GM18499 (cell line): ENCODE measurements around the gene PARD3B.

Experiments
- ATAC-seq: cut with Tn5 transposase; IDR thresholded peaks from one replicate; pipeline ENCODE4 v1.9.1; 2021; ENCODE audit warnings: moderate number of reproducible peaks; ENCODE audit not compliant: insufficient read depth, unreplicated experiment

Gene PARD3B

GRCh38 chr2:204737296-204737695 is 192.0 kb downstream of the PARD3B start:
- no peak for ATAC-seq

- no peak for ATAC-seq
These were observed 193.4 kb downstream of the PARD3B start for GRCh38 chr2:204738721-204739120.

- ATAC-seq, result no peak
These were observed 198.2 kb downstream of the PARD3B start for GRCh38 chr2:204743393-204743960.

- no peak for ATAC-seq
These were observed 199.2 kb downstream of the PARD3B start for GRCh38 chr2:204744506-204744905.

- ATAC-seq, result no peak
These were observed 203.0 kb downstream of the PARD3B start for GRCh38 chr2:204748286-204748685.

- no peak for ATAC-seq
These were observed 204.0 kb downstream of the PARD3B start for GRCh38 chr2:204749319-204749718.

GRCh38 chr2:204750389-204750788 is 205.1 kb downstream of the PARD3B start:
- no peak for ATAC-seq

- ATAC-seq, result no peak
These were observed 206.2 kb downstream of the PARD3B start for GRCh38 chr2:204751472-204751871.

- no peak for ATAC-seq
These were observed 208.6 kb downstream of the PARD3B start for GRCh38 chr2:204753841-204754240.

GRCh38 chr2:204754898-204755297 is 209.6 kb downstream of the PARD3B start:
- no peak for ATAC-seq

- ATAC-seq, result no peak
These were observed 218.9 kb downstream of the PARD3B start for GRCh38 chr2:204763974-204764703.

- ATAC-seq, result no peak
These were observed 225.5 kb downstream of the PARD3B start for GRCh38 chr2:204770735-204771134.

- ATAC-seq, result no peak
These were observed 226.4 kb downstream of the PARD3B start for GRCh38 chr2:204771721-204772120.

- no peak for ATAC-seq
These were observed 227.3 kb downstream of the PARD3B start for GRCh38 chr2:204772546-204772945.

- no peak for ATAC-seq
These were observed 230.5 kb downstream of the PARD3B start for GRCh38 chr2:204775766-204776165.

- no peak for ATAC-seq
These were observed 231.7 kb downstream of the PARD3B start for GRCh38 chr2:204776781-204777559.

GRCh38 chr2:204779771-204780170 is 234.5 kb downstream of the PARD3B start:
- no peak for ATAC-seq

GRCh38 chr2:204781941-204782340 is 236.7 kb downstream of the PARD3B start:
- ATAC-seq, result no peak

GRCh38 chr2:204790076-204790475 is 244.8 kb downstream of the PARD3B start:
- no peak for ATAC-seq

GRCh38 chr2:204791230-204791629 is 246.0 kb downstream of the PARD3B start:
- ATAC-seq, result no peak

GRCh38 chr2:204794624-204795023 is 249.3 kb downstream of the PARD3B start:
- no peak for ATAC-seq
